Stimulated activated CD8-positive, alpha-beta memory T cell treated with anti-CD3 and anti-CD28 coated beads, Interleukin-4, amount 100 ng/mL, for 24 hours (primary cell): ENCODE data around the gene AKT1S1.

ENCODE experiments used
- DNase-seq: peaks from one replicate; pipeline ENCODE4 v3.0.0-alpha.2; 2020; ENCODE audit warnings: low read depth

AKT1S1 gene

DNA sequence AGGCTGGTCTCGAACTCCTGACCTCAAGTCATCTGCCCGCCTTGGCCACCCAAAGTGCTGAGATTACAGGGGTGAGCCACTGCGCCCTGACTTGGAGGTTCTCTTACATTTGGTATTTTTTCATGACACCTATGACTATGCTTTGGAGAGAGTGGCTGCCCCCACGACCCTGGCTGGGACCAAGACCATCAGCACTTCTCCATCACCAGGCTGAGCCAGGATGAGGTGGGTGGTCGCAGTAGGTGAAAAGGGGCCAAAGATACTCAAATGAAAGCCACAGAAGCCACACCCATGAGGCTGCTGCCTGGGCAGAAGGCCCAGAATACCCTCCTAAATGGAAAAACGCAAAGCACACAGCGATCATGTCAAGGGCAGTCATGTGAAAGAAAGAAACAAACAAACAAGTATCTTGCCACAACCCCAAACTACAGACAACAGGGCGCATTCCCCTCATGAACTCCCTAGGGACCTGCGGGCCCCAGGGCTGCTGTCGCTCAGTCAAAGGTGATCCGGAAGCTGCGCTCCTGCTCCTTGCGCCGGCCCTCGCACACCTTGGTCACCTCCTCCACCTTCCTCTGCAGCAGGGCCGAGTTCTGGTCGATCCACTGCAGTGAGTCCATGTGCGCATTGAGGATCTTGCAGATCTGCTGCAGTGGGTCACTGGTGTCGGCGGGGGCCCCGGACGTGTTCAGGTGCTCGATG lies 30.7 kb upstream of the AKT1S1 start:
- no peak for DNase-seq

DNA sequence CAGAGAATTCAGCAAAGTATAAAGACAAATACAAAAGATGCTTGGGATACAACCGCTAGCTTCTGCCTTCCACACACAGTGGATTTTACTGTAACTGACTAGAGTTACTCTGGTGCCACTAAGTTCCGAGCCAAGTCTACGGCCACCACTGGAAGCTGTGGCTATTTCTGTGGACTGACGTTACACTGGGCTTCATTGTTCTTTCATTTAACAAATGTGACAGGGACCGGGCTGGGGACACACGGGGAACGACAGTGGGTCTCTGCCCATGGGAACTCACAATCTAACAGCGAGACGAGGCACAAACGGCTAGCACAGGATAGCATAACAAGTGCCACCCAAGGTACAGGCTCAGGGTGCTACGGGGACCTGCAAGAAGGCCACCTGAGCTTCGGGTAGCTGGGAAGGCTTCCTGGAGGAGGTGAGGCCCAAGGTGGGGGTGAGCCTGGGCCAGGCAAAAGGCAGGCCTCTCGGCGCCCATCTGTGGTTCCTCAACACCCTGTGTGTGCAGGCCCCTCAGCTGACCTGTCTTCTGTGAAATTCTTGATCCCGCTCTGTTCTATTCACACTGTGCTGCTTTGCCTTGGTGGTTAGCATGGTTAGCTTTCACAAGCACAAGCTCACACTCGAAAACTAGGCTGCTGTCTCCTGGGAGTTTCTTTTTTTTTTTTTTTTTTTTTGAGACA lies 29.9 kb upstream of the AKT1S1 start:
- DNase-seq, result no peak

DNA sequence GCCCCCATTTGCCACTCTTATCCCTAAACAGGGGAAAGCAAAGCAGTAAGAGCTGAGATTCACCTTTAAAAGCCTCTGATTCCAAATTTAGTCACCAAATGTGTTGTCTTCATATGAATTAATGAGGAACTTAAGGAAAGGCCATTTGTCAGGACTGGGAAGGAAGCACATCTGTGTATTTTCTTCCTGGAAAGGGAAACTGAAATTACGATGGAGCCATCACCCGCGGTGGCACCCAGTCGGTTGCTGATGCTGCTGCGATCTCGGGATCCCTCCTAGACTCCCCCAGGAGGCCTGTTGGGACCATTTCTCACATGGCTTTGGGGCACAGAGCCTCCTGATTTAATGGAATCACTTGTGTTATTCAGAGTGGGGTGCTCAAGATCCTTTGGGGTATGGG lies 27.0 kb upstream of the AKT1S1 start:
- no peak for DNase-seq

DNA sequence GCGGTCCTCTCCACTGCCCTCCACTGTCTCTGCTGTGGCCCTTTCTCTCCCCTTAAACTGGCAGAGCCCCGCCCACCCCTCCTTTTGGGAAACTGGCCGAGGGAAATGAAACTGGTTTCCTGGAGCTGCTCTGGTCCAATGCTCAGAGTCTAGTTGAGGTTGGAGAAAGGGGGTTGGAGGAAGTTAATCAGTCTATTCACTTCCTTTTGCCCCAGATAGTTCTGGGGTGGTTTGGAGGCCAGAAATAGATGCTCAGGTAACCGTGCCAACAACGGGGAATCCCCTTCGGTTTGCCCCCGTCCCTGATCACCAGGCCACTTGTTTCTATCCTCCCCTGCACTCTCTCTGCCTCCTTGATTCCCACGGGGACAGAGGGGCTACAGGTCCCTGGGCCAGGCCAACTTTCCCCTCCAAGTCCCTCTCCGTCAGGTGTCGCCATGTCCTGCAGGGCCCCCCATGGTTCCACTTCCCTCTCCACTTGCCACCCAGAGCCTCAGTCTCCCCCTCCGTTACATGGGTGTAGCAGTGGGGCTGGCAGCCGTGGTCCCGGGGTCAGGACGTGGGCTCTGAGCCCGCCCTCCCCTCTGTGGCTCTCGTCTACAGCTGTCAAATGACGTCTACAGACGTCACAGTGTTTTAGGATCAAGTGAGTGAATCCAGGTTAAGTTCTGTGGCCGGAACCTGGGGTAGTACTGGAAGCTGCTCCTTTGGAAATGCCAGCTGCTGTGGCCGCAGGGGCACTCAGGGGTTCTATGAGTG lies 19.9 kb upstream of the AKT1S1 start, which contains the start of gene IL4I1:
IL4I1 (minus strand) TSS at position 25 of the 759 bp plus-strand sequence. CDS start 727 bp downstream, outside the sequence.
- peak; percentile 52 for DNase-seq

DNA sequence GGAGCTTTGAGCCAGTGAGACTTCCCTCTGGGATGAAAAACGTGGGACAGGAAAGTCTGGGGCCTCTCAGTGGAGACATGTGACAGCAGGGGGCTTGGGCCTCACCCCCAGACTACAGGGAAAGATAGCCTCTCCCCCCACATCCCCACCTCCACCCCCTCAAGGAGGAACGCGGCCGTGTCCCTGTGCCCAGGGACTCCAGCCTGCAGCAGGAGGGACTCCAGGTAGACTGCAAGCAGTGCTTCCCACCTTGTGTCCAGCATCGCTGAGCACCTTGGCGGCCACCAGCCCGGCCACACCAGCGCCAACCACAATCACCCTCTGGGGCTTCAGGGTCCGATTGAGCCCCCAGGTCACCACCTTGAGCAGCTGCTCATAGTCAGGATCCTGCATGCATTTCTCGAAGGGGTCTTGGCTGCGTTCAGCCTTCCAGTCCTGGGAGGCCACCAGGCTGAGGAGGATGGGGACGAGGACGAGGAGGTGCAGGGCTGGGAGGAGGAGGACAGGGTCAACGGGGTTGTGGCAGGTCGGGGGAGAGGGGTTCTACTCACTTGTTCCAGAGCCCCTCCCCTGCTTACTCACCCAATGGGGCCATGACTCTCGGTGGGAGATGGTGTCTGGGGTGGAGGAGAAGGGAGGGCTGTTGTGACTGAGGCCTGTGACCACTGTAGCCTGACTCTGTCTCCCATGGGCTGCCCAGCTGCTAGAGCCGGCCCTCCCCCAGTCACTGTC lies 18.6 kb upstream of the AKT1S1 start:
- DNase-seq, result no peak

DNA sequence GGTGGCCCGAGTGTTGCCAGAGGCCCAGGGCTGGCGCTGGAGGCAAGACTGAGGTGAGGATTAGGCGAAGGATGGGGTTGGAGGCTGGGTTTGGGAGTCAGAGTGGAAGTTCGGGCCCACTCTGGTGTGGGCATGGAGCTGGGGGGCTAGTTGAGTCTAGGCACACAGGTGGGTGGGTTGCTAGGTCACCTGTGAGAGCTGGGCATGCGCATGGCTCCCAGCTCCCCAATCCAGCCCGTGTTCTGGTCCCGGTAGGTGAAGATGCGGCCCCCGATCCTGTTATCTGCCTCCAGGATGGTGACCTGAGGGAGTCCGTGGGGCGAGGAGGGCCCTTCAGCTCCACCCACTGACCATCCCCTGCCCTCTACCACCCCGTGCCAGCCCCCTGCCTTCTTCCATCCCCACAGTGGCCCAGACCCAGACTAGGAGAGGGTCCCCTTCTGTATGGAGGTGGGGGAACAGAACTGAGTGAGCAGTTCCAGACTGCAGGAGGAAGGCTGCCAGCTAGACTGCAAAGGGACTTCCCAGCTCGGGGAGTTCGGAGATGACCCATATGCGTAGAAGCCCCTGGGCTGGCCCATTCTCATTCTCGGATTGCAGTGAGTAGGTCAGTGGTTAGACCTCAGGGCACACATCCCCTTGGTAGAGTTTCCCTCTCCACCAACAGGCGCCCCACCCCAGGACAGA lies 17.9 kb upstream of the AKT1S1 start:
- peak; percentile 17 for DNase-seq

DNA sequence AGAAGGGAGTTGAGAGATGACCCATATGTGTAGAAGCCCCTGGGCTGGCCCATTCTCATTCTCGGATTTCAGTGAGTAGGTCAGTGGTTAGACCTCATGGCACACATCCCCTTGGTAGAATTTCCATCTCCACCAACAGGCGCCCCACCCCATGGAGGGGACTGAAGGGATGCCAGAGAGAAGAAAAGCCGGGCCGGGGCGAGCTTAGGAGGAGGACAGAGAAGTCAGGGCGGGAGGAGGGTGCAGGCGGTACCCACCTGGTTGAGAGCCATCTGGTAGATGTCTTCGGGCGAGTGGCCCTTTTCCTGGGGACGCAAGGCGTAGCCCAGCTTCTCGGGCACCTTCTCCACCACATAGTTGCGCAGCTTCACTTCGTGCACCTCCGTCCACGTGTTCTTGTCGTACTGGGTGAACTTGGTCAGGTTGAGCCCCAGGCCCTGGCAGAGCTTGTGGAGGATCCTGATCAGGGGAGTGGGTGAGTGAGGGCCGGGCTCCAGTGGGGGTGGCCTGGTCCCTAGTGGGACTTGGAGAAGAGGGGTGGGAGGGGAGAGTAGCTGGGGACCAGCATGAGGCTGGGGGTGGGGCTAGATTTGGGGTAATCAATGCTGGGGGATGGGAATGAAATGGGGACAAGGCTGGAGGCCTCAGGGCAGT lies 17.0 kb upstream of the AKT1S1 start:
- DNase-seq, result no peak

DNA sequence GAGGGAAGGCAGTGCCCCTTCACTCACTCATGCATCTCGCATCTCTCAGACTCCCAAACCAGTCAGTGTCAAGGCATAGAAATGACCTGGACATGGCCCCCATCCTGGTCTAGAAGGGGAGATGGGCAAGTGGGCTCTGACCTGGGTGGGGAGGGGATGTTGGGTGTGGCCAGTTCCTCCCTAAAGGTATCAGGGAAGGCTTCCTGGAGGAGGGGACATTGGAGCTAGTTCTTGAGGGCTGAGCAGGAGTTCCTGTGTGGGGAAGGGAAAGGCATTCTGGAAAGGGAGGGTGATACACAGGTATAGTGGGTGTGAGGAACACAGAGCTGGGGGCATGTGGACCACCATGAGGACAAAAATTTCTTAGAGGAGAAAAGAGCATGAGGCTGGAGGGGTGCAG lies 15.6 kb upstream of the AKT1S1 start:
- no peak for DNase-seq

DNA sequence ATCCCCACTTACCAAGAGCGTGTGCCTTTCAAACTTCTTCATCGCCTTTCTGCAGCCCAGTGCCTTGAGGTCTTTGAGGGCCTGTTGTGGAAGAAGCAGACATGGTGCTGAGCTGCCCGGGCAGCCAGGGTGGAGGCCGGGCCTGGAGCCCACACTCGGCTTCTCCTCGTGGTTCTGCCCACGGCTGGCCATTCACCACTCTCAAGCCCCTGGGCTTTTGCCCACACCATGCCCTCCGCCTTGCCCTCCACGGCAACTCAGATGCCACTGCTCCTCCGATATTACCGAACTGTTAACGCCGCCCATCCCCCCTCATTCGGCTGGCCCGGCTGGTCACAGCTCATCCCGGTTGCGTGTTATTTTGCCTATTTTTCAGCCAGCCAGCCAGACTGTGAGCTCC lies 14.2 kb upstream of the AKT1S1 start:
- no peak for DNase-seq

DNA sequence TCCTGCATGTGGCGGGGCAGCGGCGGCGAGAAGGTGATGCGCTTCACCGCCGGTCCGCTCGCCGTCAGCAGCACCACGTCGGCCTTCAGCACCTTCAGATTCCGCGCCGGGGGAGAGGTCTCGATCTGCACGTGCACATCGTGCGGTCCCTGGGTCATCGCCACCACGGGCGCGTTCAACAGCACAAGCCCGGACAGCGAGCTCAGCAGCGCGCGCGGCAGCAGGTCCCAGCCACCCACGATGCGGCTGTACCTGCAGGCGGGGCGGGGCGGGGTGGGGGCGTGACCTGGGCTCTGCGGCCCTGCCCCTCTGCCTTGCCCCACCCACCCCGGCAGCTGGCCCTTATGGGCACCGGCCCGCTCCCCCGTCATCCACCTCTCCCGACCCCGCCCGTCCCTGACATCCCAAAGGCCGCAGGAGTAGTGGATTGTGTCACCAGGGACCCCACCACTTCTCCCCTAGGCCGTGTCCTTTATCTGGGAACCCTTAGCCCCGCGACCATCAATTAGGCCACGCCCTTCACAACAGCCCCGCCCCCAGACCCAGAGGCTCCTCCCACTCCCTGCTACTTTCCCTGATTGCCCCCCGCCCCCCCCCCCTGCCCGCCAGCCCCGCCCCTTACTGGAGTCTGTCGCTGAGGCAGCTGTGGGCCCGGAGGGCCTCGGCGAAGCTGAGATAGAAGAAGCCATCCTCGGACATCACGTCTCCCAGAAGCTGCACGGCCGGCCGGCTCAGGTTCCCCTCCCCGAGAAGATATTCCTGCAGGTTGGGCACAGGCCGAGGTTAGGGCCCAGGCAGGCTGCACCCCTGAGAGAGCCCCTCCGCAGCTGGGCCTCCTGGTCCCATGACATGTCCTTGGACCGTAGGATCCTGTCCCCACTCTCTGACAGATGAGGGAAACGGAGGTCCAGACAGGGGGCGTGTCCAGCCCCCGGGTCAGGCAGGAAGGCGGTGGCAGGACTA lies 13.5 kb upstream of the AKT1S1 start:
- peak; percentile 53 for DNase-seq

DNA sequence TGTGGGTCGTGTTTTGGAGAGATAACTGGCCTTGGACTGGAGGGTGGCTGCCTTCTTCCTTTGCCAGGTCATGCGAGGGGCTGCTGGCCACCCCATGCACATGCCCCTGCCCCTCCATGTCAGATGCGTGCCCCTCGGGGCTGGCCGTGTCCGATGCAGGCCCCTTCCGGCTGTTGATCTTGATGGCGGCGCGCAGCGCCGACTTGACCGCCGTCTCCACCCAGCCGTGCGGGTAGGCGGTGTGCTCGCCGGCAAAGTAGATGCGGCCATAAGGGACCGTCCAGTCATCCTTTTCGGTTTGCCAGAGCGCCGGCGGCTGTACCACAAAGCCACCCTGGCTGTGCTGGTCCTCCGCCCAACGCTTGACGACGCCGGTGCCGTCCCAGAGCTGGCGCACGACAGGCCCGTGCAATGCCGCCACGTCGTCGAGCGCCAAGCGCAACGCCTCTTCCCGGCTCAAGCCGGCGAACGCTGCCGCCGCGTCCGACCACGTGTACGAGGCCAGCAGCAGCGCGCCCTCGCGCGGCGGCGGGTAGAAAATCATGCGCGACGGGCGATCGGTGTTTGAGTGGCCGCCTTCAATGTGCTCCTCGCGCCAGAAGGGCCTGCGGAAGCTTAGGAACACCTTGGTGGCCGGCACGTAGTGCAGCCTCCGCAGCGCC lies 12.7 kb upstream of the AKT1S1 start:
- peak; percentile 49 for DNase-seq

DNA sequence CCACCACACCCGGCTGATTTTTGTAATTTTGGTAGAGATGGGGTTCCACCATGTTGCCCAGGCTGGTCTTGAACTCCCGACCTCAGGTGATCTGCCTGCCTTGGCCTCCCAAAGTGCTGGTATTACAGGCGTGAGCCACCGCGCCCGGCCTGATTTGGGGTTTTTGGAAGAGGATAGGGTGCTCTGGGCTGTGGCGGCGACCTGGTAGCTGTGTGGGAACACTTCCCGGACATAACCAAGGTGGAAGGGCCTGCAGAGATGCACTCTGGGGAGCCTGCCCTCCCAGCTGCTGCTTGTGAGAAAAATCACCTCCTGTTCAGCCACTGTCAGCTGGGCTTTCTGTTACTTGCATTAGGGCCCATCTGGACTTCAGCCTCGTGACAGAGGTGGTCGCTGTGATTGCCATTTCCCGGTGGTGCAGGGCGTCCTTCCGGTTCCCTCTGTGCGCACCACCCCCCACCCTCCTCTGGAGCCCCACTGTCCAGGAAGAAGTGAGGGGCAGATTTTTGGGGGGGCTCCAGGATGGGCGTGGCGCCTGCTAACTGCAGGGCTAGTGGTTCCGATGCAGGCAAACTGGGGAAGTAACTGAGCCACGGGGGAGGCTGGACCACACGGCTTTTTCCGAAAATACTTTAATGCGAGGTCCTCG lies 12.0 kb upstream of the AKT1S1 start:
- DNase-seq, result no peak

DNA sequence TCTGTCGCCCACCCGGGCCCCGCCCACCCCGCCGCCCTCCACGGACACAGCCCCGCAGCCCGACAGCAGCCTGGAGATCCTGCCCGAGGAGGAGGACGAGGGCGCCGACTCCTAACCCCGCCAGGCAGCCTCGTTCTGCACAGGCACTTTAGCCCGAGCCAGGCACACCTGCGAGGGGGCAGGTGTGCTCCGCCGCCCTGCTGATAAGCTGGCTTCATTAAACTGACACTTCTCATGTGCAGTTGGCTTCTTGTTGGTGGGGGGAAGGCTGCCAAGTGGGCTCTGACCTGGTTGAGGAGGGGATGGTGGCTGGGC lies 11.3 kb upstream of the AKT1S1 start:
- DNase-seq, result no peak

DNA sequence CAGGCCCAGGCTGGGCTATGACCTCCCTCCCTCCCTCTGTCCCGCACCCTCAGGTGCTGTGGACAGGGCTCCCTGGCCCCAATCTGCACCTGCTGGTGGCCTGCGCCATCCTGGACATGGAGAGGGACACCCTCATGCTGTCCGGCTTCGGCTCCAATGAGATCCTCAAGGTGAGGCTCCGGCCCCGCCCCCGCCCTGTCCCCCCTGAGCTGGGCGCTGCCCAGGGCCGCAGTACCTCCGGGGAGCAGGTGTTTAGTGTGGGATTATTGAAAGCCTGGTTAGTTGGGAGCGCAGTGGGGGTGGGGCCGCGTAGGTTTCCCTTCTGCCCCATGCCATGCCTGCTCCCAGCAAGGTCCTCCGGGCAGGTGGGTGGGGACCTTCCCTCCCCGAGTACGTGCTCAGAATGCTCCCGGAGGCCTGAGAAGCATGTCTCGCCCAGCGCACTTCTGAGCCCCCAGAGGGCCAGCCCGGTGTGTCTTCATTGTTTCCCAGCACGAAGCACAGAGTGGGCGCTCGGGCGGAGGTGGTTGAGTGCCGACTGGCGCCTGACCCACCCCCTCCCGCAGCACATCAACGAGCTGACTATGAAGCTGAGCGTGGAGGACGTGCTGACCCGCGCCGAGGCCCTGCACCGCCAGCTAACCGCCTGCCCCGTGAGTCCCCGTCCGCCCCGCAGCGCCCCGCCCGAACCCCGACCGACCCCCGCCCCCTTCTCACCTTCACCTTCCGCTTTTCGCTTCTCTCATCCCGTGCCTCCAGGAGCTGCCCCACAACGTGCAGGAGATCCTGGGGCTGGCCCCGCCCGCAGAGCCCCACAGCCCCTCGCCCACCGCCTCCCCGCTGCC lies 10.7 kb upstream of the AKT1S1 start:
- DNase-seq, result no peak

DNA sequence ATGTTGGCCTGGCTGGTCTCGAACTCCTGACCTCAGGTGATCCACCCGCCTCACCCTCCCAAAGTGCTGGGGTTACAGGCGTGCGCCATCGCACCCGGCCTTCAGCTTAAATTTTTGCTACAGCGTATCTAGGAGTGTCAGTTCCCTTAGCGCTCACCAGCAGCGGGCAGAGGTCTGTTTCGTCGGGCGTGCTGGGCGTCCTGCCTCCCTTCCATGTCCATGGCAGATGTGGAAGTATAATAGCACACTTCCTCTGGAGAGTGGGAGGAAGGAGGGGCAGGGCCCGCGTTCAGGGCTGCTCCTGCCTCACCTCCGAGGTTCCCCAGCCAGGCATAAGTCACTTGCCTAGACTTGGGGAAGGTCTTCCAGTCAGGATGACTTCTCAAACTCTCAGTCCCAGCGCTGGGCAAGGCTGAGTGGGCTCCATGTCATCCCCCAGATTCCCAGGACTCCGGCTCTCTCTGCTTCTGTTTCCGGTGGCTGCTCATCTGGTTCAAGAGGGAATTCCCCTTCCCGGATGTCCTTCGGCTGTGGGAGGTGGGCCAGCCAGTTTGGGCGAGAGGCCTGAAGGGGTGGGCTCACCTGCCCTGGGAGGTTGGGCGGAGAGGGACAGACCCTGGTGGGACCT lies 10.0 kb upstream of the AKT1S1 start:
- no peak for DNase-seq

DNA sequence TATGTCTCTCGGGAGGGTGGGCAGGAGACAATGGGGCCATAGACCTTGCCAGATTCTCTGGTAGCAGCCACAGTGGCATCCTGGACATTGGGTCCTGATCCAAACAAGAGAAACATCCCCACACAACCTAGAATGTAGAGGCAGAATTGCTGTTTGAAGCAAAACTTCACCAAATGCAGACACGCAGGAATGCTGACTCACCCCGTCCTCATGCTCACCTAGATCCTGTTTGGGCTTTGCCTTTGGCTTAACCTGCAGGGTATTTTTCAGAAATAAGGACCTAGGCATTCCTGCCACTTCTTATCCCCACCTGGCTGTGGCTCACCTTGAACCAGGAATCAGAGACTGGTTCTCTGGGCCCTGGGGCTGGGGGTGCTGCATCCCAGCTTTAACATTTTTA lies 7.6 kb upstream of the AKT1S1 start:
- no peak for DNase-seq

DNA sequence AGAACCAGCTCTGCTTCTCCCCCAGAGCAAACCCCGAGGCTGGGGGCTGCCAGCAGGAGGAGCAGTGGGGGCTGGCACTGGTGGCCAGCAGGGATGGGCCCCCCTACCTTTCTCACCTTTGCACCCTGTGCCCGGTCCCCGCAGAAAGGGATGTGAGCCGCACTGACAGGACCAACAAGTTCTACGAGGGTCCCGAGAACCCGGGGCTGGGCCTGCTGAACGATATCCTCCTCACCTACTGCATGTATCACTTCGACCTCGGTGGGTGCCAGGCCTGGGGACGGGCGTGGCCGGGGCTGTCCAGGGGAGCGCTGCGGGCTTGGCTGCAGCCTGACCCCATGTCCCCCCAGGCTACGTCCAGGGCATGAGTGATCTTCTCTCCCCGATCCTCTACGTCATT lies 7.0 kb upstream of the AKT1S1 start:
- no peak for DNase-seq

DNA sequence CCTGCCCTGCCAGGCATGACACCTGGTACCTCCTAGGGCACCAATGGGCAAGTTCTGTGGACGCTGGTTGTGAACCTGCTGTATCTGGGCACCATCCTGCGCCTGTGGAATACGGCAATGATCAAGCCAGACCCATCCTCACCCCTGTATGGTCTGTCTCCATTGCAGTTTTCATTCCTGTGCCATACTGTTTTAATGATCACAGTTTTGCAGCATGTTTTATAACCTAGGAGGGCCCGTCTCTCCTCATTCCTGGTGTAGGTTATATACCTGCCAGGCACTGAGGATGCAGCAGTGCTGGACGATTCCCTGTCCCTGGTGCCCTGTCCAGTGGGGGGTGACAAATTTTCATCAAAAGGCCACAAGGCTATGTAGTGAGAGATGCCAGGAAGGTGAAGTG lies 5.9 kb upstream of the AKT1S1 start:
- no peak for DNase-seq
